ENCODE data around the gene CCDC8.
"Not testable (repeated sequence)": the region's sequence is repeated elsewhere in the genome, so short reads cannot be mapped to it uniquely, and the experiment has no call there.

The CCDC8 gene

DNA sequence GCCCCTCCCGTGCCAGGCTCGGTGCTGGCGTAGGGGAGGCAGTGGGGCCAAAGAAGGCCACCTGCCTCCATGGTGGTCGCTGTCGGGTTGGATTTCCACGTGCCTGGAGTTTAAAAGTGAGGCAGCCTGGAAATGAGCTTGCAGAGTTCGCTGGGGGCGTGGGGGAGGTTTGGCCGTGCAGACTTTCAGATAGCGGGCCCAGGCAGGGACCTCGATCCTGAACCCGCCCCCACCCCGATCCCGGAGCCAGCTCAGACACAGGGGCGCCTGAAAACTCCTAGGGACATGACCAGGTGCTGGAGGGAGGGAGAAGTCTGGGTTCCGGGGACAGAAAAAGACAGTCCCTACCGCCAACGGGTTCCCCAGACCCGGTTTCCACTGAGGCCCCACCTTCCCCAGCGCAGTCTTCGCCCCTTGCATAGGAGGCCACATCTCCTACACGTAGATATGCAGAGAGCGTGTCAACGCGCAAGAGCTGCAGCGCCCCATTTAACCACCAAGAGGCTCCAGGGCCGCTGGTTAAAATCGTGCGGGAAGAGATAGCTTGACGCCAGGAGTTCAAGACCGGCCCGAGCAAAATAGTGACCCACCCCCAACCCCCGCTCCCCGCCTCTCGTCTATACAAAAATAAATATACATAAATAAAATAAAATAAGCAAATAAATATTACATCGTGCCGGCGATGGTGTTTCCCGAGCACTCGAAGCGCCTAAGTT is 8.5 kb downstream of the CCDC8 start:
- 46 to 51% methylated on average over 37 to 38 of the region's 41 CpGs for WGBS, 2 experiments
- H3K36me3 ChIP-seq (ENCODE audit: control insufficient read depth, insufficient read depth, low read length) = no peaks in the 10 kb centered on the region
- no peaks in the 10 kb centered on the region for H3K9me3 ChIP-seq (ENCODE audit: control insufficient read depth, low read length)
- no peak overlapping the region for H3K27ac ChIP-seq (ENCODE audit: insufficient read depth, low read depth, low read length, poor library complexity, severe bottlenecking)
- peaks cover 16% of the 10 kb centered on the region for H3K4me1 ChIP-seq (ENCODE audit: control insufficient read depth, insufficient read depth, low read length)
- H3K27me3 ChIP-seq (ENCODE audit: control insufficient read depth, insufficient read depth, low read length, poor library complexity, severe bottlenecking) = peaks cover 58% of the 10 kb centered on the region
- H3K4me3 ChIP-seq (ENCODE audit: insufficient read depth, low read depth, low read length) = peak overlapping the region; percentile 20

DNA sequence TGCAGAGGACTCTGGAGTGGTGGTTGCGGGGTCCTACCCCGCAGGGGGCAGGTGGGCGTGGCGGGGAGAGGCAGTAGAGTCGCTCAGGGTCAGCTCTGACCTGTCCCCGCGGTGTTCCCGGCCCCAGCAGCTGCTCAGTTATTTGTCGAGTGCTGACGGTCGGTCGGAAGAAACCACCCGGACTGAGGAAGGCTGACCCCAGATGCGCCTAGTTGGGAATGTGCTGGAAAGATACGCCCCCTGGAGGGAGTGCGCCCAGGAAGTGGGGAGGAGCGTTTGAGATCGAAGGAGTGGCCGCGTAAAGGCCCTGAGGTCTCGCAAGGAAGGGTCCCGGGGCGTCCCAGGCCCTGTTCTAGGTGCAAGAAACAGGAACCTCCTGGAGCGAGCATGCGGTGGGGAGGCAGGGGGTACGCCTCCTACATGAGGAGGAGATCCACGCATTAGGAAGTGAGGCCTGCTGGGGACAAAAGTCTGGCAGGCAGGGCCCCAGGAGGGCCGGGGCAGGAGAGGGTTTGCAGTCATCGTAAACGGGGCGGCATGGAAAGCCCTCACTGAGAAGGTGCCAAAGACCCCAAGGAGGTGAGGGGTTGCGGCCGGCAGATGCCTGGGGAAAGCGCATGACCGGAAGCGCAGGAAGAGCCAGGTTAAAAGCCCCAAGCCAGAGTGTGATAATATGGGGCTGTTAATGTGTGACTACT is 9.2 kb downstream of the CCDC8 start:
- no peak overlapping the region for H3K27ac ChIP-seq (ENCODE audit: insufficient read depth, low read depth, low read length, poor library complexity, severe bottlenecking)
- peak overlapping the region; percentile 20 for H3K4me3 ChIP-seq (ENCODE audit: insufficient read depth, low read depth, low read length)
- peaks cover 58% of the 10 kb centered on the region for H3K27me3 ChIP-seq (ENCODE audit: control insufficient read depth, insufficient read depth, low read length, poor library complexity, severe bottlenecking)
- WGBS, 2 experiments = 8 to 9% methylated on average over 36 of the region's 36 CpGs
- H3K4me1 ChIP-seq (ENCODE audit: control insufficient read depth, insufficient read depth, low read length) = peaks cover 16% of the 10 kb centered on the region
- H3K36me3 ChIP-seq (ENCODE audit: control insufficient read depth, insufficient read depth, low read length) = no peaks in the 10 kb centered on the region
- H3K9me3 ChIP-seq (ENCODE audit: control insufficient read depth, low read length) = no peaks in the 10 kb centered on the region

DNA sequence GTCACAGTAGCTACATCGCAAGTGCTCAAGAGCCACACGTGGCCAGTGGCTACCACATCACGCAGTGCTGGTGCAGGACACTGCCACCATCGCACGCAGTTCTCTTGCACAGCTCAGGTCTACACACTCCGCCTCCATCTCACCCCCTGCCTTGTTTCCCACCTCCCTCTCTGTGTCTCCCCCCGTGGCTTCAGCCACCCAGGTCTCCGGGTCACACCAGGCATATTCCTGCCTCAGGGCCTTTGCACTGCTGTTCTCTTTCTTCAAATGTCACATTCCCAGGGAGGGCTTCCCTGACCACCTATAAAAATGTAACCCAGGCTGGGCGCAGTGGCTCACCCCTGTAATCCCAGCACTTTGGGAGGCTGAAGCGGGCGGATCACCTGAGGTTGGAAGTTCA is 10.6 kb downstream of the CCDC8 start:
- Histone ChIP-seq H3K9me3 (ENCODE audit: control insufficient read depth, low read length) (no peaks in the 10 kb centered on the region), H3K4me3 (ENCODE audit: insufficient read depth, low read depth, low read length) (no peak overlapping the region), H3K36me3 (ENCODE audit: control insufficient read depth, insufficient read depth, low read length) (no peaks in the 10 kb centered on the region), H3K4me1 (ENCODE audit: control insufficient read depth, insufficient read depth, low read length) (peaks cover 9% of the 10 kb centered on the region), H3K27me3 (ENCODE audit: control insufficient read depth, insufficient read depth, low read length, poor library complexity, severe bottlenecking) (peaks cover 49% of the 10 kb centered on the region), H3K27ac (ENCODE audit: insufficient read depth, low read depth, low read length, poor library complexity, severe bottlenecking) (no peak overlapping the region)
- 86 to 91% methylated on average over 11 of the region's 11 CpGs for WGBS, 2 experiments

DNA sequence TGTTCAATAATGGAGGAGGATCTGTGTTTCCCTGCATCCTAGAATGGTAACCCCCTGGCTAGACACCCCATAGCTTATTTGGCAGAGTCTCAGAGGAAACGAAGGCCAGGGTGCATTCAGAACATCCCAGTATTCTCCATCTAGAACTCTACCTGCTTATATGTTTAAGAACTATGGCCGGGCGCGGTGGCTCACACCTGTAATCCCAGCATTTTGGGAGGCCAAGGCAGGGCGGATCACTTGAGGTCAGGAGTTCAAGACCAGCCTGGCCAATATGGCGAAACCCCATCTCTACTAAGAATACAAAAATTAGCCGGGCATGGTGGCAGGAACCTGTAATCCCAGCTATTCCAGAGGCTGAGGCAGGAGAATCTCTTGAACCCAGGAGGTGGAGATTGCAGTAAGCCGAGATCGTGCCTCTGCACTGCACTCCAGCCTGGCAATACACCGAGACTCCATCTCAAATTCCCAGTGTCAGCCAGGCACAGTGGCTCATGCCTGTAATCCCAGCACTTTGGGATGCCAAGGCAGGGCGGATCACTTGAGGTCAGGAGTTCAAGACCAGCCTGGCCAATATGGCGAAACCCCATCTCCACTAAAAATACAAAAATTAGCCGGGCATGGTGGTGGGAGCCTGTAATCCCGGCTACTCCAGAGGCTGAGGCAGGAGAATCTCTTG is 15.4 kb downstream of the CCDC8 start:
- H3K36me3 ChIP-seq (ENCODE audit: control insufficient read depth, insufficient read depth, low read length); H3K27me3 ChIP-seq (ENCODE audit: control insufficient read depth, insufficient read depth, low read length, poor library complexity, severe bottlenecking); H3K9me3 ChIP-seq (ENCODE audit: control insufficient read depth, low read length); H3K4me3 ChIP-seq (ENCODE audit: insufficient read depth, low read depth, low read length); H3K27ac ChIP-seq (ENCODE audit: insufficient read depth, low read depth, low read length, poor library complexity, severe bottlenecking); H3K4me1 ChIP-seq (ENCODE audit: control insufficient read depth, insufficient read depth, low read length): not testable (repeated sequence)
- 90 to 92% methylated on average over 14 of the region's 14 CpGs for WGBS, 2 experiments

DNA sequence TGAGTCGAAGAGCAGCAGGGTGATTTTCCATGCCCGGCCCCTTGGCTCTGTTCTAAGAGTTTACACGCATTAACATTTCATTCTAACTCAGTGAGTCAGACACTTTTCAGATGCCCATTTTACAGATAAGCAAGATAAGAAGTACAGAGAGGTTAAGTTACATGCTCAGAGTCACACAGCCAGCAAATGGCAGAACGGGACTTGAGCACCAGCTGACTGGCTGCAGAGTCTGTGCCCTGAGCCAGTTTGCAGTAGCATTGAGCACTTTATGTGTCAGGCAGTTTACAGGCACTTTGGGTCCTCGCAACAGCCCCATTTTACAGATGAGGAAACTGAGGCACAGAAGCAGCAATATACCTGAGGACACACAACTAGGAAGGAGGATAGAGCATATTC is 19.0 kb downstream of the CCDC8 start:
- Histone ChIP-seq H3K9me3 (ENCODE audit: control insufficient read depth, low read length) (no peaks in the 10 kb centered on the region), H3K36me3 (ENCODE audit: control insufficient read depth, insufficient read depth, low read length) (peaks cover 20% of the 10 kb centered on the region), H3K4me1 (ENCODE audit: control insufficient read depth, insufficient read depth, low read length) (no peaks in the 10 kb centered on the region), H3K27ac (ENCODE audit: insufficient read depth, low read depth, low read length, poor library complexity, severe bottlenecking) (no peak overlapping the region), H3K4me3 (ENCODE audit: insufficient read depth, low read depth, low read length) (no peak overlapping the region), H3K27me3 (ENCODE audit: control insufficient read depth, insufficient read depth, low read length, poor library complexity, severe bottlenecking) (no peaks in the 10 kb centered on the region)
- 93 to 94% methylated on average over 5 of the region's 5 CpGs for WGBS, 2 experiments

DNA sequence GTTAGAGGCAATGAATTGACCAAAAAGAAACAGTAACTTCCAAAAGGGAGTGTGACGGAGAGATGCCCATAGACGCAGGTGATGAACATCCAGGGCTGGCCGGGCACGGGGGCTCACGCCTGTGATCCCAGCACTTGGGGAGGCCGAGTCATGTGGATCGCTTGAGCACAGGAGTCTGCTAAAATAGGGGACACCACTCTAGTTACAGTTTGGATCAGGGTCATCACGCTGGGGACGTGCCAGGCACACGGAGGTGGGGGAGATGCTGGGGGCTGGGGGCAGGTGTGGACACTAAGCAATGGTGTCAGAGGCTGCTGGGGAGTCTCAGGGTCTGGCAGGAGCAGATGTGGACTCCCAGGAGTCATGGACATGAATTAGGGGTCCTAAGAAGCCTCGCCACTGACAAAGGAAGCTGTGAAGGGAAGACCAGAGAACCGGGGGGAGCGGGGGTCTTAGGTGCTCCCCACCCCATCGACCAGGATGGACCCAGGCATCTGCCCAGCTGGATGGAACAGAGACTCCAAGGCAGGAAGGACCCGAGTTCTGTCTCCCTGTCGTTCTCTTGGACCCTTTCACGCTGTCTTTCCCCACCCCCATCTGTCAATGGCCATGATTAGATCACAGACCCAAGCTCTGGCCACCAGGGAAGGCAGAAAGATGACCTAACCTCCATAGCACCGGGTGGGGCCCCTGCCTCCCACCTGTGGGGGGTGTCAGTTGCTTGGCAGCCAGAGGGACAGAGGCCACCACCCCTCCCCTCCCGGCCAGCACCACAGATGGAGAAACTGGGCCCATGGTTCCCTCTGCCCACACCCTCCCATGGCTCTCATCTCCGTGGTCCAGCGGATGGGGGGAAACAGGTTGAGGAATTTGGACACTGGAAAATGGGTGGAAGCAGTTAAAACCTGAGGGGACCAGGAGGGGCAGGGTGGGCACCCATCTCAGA is 19.6 kb downstream of the CCDC8 start:
- H3K27ac ChIP-seq (ENCODE audit: insufficient read depth, low read depth, low read length, poor library complexity, severe bottlenecking) = no peak overlapping the region
- H3K9me3 ChIP-seq (ENCODE audit: control insufficient read depth, low read length) = no peaks in the 10 kb centered on the region
- WGBS, 2 experiments = 85% methylated on average over 21 of the region's 21 CpGs

DNA sequence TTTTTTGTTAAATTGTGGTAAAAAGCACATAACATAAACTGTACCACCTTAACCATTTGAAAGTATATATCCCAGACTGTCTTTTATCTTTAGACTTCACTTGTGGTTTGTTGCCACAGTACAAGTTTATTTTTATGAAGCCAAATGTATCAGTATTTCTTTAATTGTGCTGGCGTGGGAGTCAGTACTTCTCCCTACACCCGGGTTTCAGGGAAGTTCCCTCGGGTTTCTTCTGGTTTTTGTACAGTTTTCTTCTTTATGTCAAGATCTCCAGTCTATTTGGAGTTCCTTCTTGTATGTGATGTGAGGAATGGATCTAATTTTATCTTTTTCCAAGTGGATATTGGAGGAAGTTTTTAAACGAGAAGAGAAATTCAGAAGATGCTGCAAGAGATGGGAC is 20.5 kb downstream of the CCDC8 start:
- Histone ChIP-seq H3K36me3 (ENCODE audit: control insufficient read depth, insufficient read depth, low read length) (peaks cover 35% of the 10 kb centered on the region), H3K4me3 (ENCODE audit: insufficient read depth, low read depth, low read length) (no peak overlapping the region), H3K27ac (ENCODE audit: insufficient read depth, low read depth, low read length, poor library complexity, severe bottlenecking) (no peak overlapping the region), H3K27me3 (ENCODE audit: control insufficient read depth, insufficient read depth, low read length, poor library complexity, severe bottlenecking) (no peaks in the 10 kb centered on the region), H3K4me1 (ENCODE audit: control insufficient read depth, insufficient read depth, low read length) (no peaks in the 10 kb centered on the region), H3K9me3 (ENCODE audit: control insufficient read depth, low read length) (no peaks in the 10 kb centered on the region)
- WGBS, 2 experiments = 96 to 97% methylated on average over 4 of the region's 4 CpGs

More for the DNA sequence above, 19.6 kb downstream of the CCDC8 start:
- peaks cover 26% of the 10 kb centered on the region for H3K36me3 ChIP-seq (ENCODE audit: control insufficient read depth, insufficient read depth, low read length)
- no peak overlapping the region for H3K4me3 ChIP-seq (ENCODE audit: insufficient read depth, low read depth, low read length)
- H3K27me3 ChIP-seq (ENCODE audit: control insufficient read depth, insufficient read depth, low read length, poor library complexity, severe bottlenecking) = no peaks in the 10 kb centered on the region
- no peaks in the 10 kb centered on the region for H3K4me1 ChIP-seq (ENCODE audit: control insufficient read depth, insufficient read depth, low read length)

DNA sequence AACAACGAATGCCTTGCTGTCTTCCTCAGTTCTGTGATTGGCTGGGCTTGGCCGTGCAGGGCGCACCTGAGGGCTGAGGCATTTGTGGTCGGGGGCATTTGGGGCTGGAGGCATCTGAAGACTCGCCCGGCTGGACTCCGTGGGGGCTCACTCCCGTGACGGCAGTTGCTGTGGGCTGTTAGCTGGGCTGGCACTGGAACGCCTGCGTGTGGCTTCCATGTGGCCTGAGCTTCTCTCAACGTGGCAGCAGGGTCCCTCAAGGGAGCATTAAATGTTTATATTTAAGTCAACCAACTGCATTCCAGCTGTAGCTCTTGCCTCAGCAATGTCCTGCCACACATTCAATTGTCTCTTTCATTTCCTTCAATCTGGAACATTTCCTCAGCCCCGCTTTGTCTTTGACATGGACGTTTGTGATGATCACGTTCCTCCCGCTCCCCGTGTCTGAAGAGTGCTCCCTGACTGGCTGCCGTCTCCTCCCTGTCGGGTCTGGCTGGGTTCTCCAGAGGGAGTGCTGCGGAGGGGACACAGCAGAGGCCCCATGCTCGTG is 21.0 kb downstream of the CCDC8 start:
- WGBS, 2 experiments = 88 to 89% methylated on average over 21 of the region's 21 CpGs
- Histone ChIP-seq H3K36me3 (ENCODE audit: control insufficient read depth, insufficient read depth, low read length) (peaks cover 38% of the 10 kb centered on the region), H3K27me3 (ENCODE audit: control insufficient read depth, insufficient read depth, low read length, poor library complexity, severe bottlenecking) (no peaks in the 10 kb centered on the region), H3K27ac (ENCODE audit: insufficient read depth, low read depth, low read length, poor library complexity, severe bottlenecking) (no peak overlapping the region), H3K4me1 (ENCODE audit: control insufficient read depth, insufficient read depth, low read length) (no peaks in the 10 kb centered on the region), H3K9me3 (ENCODE audit: control insufficient read depth, low read length) (no peaks in the 10 kb centered on the region), H3K4me3 (ENCODE audit: insufficient read depth, low read depth, low read length) (no peak overlapping the region)

DNA sequence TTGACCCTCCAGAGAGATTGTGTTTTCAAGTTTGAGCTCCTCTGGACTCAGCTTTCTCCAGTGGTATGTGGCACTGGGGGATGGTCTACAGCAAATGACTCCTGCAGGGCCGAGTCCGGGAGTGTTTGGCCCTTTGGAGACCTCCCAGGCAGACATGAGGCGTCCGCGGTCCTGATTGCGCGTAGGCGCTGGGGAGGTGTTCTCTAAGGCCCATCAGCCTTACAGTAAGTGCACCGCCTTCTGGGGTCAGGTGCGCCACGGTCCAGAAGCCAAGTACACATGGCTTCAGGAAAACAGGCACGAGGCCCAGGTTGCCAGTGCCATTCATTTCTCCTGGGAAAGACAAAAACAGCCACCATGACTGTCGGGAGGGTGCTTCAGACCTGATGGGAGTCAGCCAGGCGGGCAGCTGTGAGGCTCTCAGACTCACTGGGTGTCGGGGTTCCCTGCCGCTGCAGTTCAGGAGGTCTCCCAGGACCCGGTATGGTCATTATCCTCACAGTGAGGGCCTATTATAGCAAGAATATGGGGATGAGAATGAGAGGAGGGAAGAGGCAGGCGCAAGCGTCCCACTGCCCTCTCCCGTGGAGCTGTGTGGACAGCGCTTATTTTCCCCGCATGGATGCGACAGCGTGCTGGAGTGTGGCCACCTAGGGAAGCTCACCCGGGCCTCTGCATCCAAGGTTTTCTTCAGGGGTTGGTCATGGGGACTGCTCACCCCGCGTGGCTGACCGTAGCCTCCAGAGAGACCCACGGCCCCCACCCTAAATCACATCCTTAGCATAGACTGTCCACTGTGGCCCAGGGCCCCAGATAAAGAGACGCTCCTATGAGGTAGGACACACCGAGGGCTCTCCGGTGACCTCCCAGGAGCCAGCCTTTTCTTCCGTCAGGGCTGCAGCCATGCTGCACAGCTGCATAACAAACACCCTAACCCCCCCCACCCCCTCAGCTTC is 21.8 kb downstream of the CCDC8 start:
- H3K4me3 ChIP-seq (ENCODE audit: insufficient read depth, low read depth, low read length) = no peak overlapping the region
- H3K4me1 ChIP-seq (ENCODE audit: control insufficient read depth, insufficient read depth, low read length) = no peaks in the 10 kb centered on the region
- no peaks in the 10 kb centered on the region for H3K27me3 ChIP-seq (ENCODE audit: control insufficient read depth, insufficient read depth, low read length, poor library complexity, severe bottlenecking)
- no peaks in the 10 kb centered on the region for H3K9me3 ChIP-seq (ENCODE audit: control insufficient read depth, low read length)
- 93 to 94% methylated on average over 33 of the region's 33 CpGs for WGBS, 2 experiments
- peaks cover 45% of the 10 kb centered on the region for H3K36me3 ChIP-seq (ENCODE audit: control insufficient read depth, insufficient read depth, low read length)
- H3K27ac ChIP-seq (ENCODE audit: insufficient read depth, low read depth, low read length, poor library complexity, severe bottlenecking) = no peak overlapping the region
